K562 (cell line): ENCODE results near the gene SLC36A1.

Experiments
- CBX3 ChIP-seq, 2 experiments: IDR thresholded peaks; 1 replicate in 1 of 2; 2 replicates in 1 of 2; pipeline ENCODE4 v1.6.1; 2012; ENCODE audit warnings: inconsistent platforms in 2 of 2, low read length in 2 of 2, borderline replicate concordance in 1 of 2, control low read depth in 1 of 2
- CHD2 ChIP-seq: IDR thresholded peaks from 2 replicates; pipeline ENCODE4 v1.6.1; 2011; ENCODE audit warnings: low read depth, low read length
- EP300 ChIP-seq: IDR thresholded peaks from 2 replicates; pipeline ENCODE4 v1.6.1; 2012; ENCODE audit warnings: low read length, improper control_type of control experiment
- KLF1 ChIP-seq: fragments of 450-650 bp; IDR thresholded peaks from 2 replicates; pipeline ENCODE4 v1.6.1; 2016; ENCODE audit warnings: missing genetic modification characterization, missing compliant biosample characterization
- NFYB ChIP-seq: IDR thresholded peaks from 2 replicates; pipeline ENCODE4 v1.6.1; 2011; ENCODE audit warnings: mild to moderate bottlenecking, moderate library complexity; ENCODE audit not compliant: insufficient read length; ENCODE audit errors: extremely low read depth
- ZEB2 ChIP-seq: fragments of 450-650 bp; IDR thresholded peaks from 2 replicates; pipeline ENCODE4 v1.6.1; 2016
- TF ChIP-seq, protein P1 (sequence below): fragments of 450-650 bp; IDR thresholded peaks from 2 replicates; pipeline ENCODE4 v1.6.1; 2016; ENCODE audit warnings: antibody characterized with exemption
- TF ChIP-seq, protein P2 (sequence below), 2 experiments: fragments of 450-650 bp; IDR thresholded peaks; 2 replicates each; pipeline ENCODE4 v1.6.1; 2016; ENCODE audit warnings: mild to moderate bottlenecking in 2 of 2, borderline replicate concordance in 1 of 2, low read depth in 1 of 2, moderate library complexity in 1 of 2

DNA sequence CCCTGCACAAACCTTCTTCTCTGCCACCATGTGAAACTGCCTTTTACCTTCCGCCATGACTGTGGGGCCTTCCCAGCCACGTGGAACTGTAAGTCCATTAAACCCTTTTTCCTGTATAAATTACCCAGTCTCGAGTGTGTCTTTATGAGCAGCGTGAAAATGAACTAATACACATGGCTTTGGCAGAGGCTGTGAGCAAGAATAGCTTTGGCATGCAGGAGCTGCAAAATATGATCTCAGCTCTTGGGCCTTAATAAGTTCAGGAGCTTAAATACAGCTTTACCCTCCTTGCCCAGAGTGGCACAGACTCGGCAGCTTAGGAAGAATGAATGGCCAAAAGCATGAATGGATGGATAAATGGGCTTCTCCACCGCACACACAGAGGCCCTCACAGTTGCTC, 15.7 kb upstream of the SLC36A1 start:
- TF ChIP-seq NFYB (no peak), ZEB2 (no peak), CHD2 (no peak), KLF1 (no peak), EP300 (no peak), CBX3 (IDR thresholded peaks at IDR 0.05; ENCODE audit: borderline replicate concordance in 1 of 2, low read length in 2 of 2) (no peak)
- TF ChIP-seq, protein P1, sequence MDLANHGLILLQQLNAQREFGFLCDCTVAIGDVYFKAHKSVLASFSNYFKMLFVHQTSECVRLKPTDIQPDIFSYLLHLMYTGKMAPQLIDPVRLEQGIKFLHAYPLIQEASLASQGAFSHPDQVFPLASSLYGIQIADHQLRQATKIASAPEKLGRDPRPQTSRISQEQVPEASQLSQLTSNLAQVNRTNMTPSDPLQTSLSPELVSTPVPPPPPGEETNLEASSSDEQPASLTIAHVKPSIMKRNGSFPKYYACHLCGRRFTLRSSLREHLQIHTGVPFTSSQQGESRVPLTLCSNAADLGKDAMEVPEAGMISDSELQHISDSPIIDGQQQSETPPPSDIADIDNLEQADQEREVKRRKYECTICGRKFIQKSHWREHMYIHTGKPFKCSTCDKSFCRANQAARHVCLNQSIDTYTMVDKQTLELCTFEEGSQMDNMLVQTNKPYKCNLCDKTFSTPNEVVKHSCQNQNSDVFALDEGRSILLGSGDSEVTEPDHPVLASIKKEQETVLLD, result no peak
- TF ChIP-seq, protein P2, sequence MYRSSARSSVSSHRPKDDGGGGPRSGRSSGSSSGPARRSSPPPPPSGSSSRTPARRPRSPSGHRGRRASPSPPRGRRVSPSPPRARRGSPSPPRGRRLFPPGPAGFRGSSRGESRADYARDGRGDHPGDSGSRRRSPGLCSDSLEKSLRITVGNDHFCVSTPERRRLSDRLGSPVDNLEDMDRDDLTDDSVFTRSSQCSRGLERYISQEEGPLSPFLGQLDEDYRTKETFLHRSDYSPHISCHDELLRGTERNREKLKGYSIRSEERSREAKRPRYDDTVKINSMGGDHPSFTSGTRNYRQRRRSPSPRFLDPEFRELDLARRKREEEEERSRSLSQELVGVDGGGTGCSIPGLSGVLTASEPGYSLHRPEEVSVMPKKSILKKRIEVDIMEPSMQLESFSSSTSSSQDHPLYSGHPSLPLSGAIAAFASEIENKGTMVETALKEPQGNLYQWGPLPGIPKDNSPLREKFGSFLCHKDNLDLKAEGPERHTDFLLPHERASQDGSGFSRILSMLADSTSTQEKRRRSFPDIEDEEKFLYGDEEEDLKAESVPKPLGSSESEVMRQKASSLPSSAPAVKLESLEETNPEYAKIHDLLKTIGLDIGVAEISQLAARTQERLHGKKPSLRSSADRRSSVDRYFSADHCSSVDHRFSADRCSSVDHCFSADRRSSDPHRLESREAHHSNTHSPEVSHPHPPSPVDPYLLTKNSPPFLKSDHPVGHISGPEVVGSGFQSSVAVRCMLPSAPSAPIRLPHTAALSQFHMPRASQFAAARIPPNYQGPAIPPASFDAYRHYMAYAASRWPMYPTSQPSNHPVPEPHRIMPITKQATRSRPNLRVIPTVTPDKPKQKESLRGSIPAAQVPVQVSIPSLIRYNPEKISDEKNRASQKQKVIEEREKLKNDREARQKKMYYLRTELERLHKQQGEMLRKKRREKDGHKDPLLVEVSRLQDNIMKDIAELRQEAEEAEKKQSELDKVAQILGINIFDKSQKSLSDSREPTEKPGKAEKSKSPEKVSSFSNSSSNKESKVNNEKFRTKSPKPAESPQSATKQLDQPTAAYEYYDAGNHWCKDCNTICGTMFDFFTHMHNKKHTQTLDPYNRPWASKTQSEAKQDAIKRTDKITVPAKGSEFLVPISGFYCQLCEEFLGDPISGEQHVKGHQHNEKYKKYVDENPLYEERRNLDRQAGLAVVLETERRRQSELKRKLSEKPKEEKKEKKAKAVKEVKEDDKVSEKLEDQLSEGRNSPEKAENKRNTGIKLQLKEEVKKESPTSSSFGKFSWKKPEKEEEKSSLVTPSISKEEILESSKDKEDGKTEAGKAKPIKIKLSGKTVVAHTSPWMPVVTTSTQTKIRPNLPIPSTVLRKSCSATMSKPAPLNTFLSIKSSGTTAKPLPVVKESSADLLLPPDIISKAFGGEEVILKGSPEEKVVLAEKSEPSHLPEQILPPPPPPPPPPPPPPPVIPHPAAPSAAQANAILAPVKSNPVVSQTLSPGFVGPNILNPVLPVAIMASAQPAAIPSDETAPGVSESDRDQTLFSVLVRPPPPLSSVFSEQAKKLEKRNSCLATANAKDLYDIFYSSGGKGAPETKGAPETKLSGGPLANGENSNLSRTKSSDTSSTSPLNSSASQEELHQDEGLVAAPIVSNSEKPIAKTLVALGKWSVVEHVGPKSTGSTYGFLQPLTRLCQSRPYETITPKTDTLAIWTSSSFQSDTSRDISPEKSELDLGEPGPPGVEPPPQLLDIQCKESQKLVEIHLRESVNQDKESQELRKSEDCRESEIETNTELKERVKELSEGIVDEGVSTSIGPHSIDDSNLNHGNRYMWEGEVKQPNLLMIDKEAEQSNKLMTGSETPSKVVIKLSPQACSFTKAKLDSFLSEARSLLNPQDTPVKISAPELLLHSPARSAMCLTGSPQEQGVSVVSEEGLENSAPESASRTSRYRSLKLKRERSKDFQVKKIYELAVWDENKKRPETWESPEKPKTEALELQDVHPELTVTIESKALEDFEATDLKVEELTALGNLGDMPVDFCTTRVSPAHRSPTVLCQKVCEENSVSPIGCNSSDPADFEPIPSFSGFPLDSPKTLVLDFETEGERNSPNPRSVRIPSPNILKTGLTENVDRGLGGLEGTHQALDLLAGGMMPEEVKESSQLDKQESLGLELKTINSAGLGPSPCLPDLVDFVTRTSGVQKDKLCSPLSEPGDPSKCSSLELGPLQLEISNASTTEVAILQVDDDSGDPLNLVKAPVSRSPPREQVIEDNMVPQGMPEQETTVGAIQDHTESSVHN (IDR thresholded peaks at IDR 0.05; ENCODE audit: borderline replicate concordance in 1 of 2, low read depth in 1 of 2), result no peak
